D721Med (cell line): Measurements from ENCODE around the gene CMTM7.

Experiments
- DNase-seq: peaks from one replicate; pipeline ENCODE4 v3.0.0; 2011; ENCODE audit warnings: low spot score; ENCODE audit not compliant: insufficient read length
- FAIRE-seq: peaks from 2 replicates; lab custom pipeline; 2011; peaks lifted over from hg19 to GRCh38; lab: Jason Lieb, UNC
- TF ChIP-seq, protein P1 (sequence below): IDR thresholded peaks from 2 replicates; pipeline ENCODE4 v1.5.1; 2012; ENCODE audit warnings: mild to moderate bottlenecking, control low read depth; ENCODE audit not compliant: insufficient read depth; ENCODE audit errors: missing control alignments

Gene CMTM7

DNA sequence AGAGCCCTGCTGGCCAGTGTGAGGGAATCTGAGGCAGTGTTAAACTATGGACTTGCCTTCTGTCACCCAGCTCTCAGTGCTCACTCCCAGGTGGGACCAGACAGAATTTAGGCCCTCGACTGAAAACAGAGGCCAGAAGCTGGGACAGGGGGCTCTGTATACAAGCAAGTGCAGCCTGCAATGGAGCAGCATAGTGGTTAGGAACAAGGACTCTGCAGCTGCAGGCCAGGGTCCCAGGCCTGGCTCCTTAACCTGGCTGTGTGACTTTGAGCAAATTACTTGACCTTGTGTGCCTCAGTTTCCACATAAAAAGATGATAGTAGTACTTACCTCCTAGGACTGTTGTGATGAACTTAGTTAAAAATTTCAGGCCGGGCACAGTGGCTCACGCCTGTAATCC, 39.8 kb downstream of the CMTM7 start:
- FAIRE-seq (no peak), DNase-seq (no peak)
- TF ChIP-seq, protein P1, sequence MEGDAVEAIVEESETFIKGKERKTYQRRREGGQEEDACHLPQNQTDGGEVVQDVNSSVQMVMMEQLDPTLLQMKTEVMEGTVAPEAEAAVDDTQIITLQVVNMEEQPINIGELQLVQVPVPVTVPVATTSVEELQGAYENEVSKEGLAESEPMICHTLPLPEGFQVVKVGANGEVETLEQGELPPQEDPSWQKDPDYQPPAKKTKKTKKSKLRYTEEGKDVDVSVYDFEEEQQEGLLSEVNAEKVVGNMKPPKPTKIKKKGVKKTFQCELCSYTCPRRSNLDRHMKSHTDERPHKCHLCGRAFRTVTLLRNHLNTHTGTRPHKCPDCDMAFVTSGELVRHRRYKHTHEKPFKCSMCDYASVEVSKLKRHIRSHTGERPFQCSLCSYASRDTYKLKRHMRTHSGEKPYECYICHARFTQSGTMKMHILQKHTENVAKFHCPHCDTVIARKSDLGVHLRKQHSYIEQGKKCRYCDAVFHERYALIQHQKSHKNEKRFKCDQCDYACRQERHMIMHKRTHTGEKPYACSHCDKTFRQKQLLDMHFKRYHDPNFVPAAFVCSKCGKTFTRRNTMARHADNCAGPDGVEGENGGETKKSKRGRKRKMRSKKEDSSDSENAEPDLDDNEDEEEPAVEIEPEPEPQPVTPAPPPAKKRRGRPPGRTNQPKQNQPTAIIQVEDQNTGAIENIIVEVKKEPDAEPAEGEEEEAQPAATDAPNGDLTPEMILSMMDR, result no peak

DNA sequence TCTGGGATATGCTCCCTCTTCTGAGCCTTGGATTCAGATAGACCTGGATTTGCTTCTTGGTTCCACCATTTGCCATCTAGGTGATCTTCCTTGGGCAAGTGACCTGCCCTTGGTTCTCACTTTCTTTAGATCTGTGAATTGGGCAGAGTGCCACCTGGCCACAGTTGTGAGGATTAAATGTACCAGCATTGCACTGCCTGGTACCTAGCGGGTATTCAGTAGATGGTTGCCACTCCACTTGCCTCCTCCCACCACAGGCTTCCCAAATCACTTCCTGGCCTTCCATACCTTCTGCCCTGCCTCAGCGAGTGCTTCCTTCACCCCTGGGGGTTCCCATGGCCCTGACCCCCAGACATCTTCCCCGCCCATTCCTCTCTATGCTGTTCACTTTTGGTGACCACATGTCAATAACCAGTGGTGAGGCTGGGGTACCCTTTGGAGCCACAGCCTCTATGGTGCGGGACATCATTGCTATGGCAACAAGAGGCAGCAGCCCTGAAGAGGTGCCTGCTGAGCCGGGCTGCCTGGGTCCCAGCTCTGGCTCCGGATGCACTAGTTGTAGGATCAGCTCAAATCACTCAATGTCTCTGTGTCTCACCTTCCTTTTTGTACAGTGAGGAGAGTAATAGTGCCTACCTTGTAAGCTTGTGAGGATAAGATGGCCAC, 40.5 kb downstream of the CMTM7 start:
- FAIRE-seq, result no peak
- no peak for DNase-seq
- TF ChIP-seq, protein P1, result no peak

DNA sequence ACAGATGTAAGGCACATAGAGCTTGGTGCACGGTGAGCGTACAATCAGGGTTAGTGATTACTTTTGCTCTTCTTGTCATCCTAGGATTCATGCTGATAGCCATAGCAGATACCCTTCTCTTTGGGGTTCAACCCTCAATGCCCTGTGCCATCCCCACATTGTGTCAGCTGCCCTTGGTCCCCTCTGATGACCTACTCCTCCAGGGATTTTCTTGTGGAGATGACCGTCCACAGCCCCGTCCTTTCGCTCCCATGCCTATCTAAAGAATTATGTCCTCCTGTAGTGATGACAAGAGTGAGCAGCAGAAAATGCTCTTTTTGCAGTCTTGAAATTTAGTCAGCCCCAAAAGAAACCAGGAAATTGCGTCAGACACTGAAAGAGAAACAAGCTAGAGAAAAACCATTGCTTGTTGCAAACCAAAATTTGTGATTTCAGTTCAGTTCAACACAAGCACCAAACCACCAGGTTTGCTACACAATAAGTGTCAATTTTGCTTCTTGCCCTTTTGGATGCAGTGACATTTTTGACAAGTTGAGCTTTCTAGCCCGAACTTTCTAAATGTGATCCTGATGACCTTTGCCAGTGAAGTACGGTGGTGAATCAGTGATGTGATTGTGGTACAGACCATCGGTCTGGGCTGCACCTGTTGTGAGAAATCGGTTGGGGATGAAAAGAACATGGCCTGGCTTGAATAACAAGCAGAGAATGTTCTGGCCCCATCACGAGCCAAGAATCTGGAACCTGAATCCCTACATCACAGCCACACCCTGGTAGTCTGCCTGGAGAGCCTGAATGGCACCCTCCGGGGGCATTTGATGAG, 41.3 kb downstream of the CMTM7 start:
- TF ChIP-seq, protein P1, result no peak
- FAIRE-seq (no peak), DNase-seq (no peak)

DNA sequence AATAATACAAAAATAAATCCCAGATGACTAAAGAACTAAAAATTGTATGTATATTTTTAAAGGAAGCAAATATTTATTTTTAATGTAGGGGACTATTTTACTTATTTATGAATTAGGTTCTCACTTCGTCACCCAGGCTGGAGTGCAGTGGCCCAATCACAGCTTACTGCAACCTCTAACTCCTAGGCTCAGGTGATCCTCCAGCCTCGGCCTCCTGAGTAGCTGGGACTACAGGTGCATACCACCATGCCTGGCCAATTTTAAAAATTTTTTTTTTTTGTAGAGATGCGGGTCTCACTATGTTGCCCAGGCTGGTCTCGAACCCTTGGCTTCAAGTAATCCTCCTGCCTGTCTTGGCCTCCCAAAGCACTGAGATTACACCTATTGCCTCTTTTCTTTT, 42.6 kb downstream of the CMTM7 start:
- no peak for FAIRE-seq
- TF ChIP-seq, protein P1, result no peak
- DNase-seq, result no peak

DNA sequence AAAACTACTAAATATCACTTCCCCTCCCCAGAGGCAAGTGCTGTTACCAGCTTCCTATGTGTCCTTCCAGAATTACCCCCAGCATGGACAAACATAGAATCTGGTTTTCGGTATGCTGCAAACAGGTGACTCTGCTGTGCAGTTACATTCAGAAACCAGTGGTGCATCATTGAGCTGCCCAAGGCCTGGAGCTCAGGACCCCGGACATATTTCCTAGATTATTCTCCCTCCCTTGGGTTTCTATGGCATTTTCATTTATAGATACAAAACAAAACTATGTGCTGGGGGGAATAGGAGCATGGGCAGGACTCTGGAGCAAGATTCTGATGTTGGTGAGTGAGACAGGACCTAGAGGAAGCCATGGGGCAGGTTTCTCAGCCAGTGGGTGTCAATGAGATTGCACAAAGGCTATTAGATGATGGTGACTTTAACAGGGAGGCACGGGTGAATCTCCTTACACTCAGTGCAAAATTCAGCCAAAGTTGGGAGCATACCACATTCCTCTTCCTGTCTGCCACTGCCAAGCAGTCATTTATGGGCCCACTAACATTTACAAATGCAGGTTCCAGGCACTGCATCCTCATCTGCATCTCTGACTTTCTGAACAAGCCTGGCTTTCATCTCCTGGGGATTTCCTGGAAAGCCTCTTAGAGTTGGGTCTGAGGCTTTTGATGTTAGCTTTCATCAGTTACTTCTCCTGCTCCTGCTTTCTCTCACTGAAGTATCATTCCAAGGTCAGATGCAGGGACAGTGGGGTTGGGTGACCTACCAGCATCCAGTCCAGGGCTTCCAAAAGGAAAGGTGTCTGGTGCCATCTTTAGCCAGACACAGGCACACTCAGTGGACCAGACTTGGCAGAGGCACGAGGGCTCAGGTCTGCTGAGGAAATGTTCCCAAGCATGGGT, 44.5 kb downstream of the CMTM7 start:
- TF ChIP-seq, protein P1, result no peak
- DNase-seq, result no peak
- FAIRE-seq, result no peak

DNA sequence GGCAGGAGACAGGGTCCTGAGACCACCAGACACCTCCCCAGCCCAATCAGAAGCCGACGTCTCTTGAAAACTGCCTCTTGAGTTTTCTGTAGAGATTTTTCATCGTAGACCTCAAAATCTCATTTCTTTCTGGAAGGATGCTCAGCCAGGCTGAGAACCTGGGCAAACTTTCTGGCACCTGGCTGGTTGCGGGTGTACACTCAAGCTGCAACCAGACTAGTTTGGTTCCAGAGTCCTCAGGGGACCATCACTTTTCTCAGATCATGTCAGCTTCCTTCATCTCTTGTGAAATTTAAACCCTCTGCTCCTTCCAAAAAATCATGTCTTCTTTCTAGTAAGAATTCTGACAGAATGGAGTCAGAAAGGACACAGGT, 45.1 kb downstream of the CMTM7 start:
- TF ChIP-seq, protein P1, result no peak
- DNase-seq, result no peak
- no peak for FAIRE-seq
